Rectal smooth muscle tissue (tissue), 1 donor: ENCODE data around the gene TPRG1L.

Source experiments
- H3K27ac ChIP-seq: one replicate; pipeline ENCODE4 v1.7.0; 2013; ENCODE audit warnings: low read depth, low read length, inconsistent platforms
- H3K27me3 ChIP-seq: one replicate; pipeline ENCODE4 v1.7.0; 2013; ENCODE audit warnings: low read length; ENCODE audit not compliant: control insufficient read depth, insufficient read depth
- H3K36me3 ChIP-seq: one replicate; pipeline ENCODE4 v1.7.0; 2013; ENCODE audit warnings: low read length; ENCODE audit not compliant: control insufficient read depth, insufficient read depth
- H3K4me1 ChIP-seq: one replicate; pipeline ENCODE4 v1.7.0; 2013; ENCODE audit warnings: low read length; ENCODE audit not compliant: control insufficient read depth, insufficient read depth
- H3K4me3 ChIP-seq: one replicate; pipeline ENCODE4 v1.7.0; 2013; ENCODE audit warnings: low read length
- H3K9ac ChIP-seq: one replicate; pipeline ENCODE4 v1.7.0; 2013; ENCODE audit warnings: low read length

Gene TPRG1L

GRCh38 chr1:3604997-3605823 is 19.6 kb upstream of the TPRG1L start:
- Histone ChIP-seq H3K4me3 (no peak overlapping the region), H3K9ac (no peak overlapping the region), H3K36me3 (no peaks in the 10 kb centered on the region), H3K4me1 (no peaks in the 10 kb centered on the region), H3K27ac (no peak overlapping the region), H3K27me3 (peaks cover 15% of the 10 kb centered on the region)

- no peak overlapping the region for H3K27ac ChIP-seq
- H3K4me1 ChIP-seq, result peaks cover 2% of the 10 kb centered on the region
- no peak overlapping the region for H3K4me3 ChIP-seq
- H3K9ac ChIP-seq, result no peak overlapping the region
- H3K36me3 ChIP-seq, result no peaks in the 10 kb centered on the region
- peaks cover 24% of the 10 kb centered on the region for H3K27me3 ChIP-seq
Measured at GRCh38 chr1:3606779-3607702, 17.8 kb upstream of the TPRG1L start.

- peaks cover 2% of the 10 kb centered on the region for H3K4me1 ChIP-seq
- no peak overlapping the region for H3K4me3 ChIP-seq
- H3K27me3 ChIP-seq, result peaks cover 30% of the 10 kb centered on the region
- H3K36me3 ChIP-seq, result no peaks in the 10 kb centered on the region
- H3K9ac ChIP-seq, result no peak overlapping the region
- H3K27ac ChIP-seq, result no peak overlapping the region
Measured at GRCh38 chr1:3607703-3608065, 17.1 kb upstream of the TPRG1L start.

- H3K4me1 ChIP-seq, result peaks cover 2% of the 10 kb centered on the region
- no peaks in the 10 kb centered on the region for H3K36me3 ChIP-seq
- no peak overlapping the region for H3K4me3 ChIP-seq
- no peak overlapping the region for H3K9ac ChIP-seq
- peaks cover 30% of the 10 kb centered on the region for H3K27me3 ChIP-seq
- H3K27ac ChIP-seq, result no peak overlapping the region
Measured at GRCh38 chr1:3608154-3608553, 16.7 kb upstream of the TPRG1L start.

- H3K27me3 ChIP-seq, result peaks cover 30% of the 10 kb centered on the region
- no peak overlapping the region for H3K4me3 ChIP-seq
- no peak overlapping the region for H3K9ac ChIP-seq
- peaks cover 2% of the 10 kb centered on the region for H3K4me1 ChIP-seq
- no peak overlapping the region for H3K27ac ChIP-seq
- no peaks in the 10 kb centered on the region for H3K36me3 ChIP-seq
Measured at GRCh38 chr1:3609016-3609768, 15.6 kb upstream of the TPRG1L start.

- peaks cover 30% of the 10 kb centered on the region for H3K27me3 ChIP-seq
- H3K4me1 ChIP-seq, result peaks cover 2% of the 10 kb centered on the region
- H3K4me3 ChIP-seq, result no peak overlapping the region
Measured at GRCh38 chr1:3609769-3610526, 14.9 kb upstream of the TPRG1L start.

GRCh38 chr1:3610527-3611169 is 14.2 kb upstream of the TPRG1L start:
- Histone ChIP-seq H3K27ac (no peak overlapping the region), H3K36me3 (no peaks in the 10 kb centered on the region), H3K27me3 (peaks cover 30% of the 10 kb centered on the region), H3K4me3 (peak overlapping the region; percentile 48), H3K4me1 (peaks cover 2% of the 10 kb centered on the region), H3K9ac (no peak overlapping the region)

More at GRCh38 chr1:3609769-3610526, 14.9 kb upstream of the TPRG1L start:
- Histone ChIP-seq H3K36me3 (no peaks in the 10 kb centered on the region), H3K9ac (no peak overlapping the region), H3K27ac (no peak overlapping the region)

GRCh38 chr1:3611170-3612019 is 13.4 kb upstream of the TPRG1L start, which contains the start of gene MEGF6:
TSS of gene MEGF6 (minus strand) at chr1:3611508. CDS start at chr1:3611268, 240 bp downstream.
- peaks cover 2% of the 10 kb centered on the region for H3K4me1 ChIP-seq
- no peaks in the 10 kb centered on the region for H3K36me3 ChIP-seq
- peak within 1 kb of the TSS; percentile 48 for H3K4me3 ChIP-seq
- H3K27me3 ChIP-seq, result peaks cover 30% of the 10 kb centered on the region
- no peak within 1 kb of the TSS for H3K27ac ChIP-seq
- no peak within 1 kb of the TSS for H3K9ac ChIP-seq

GRCh38 chr1:3612123-3612522 is 12.7 kb upstream of the TPRG1L start:
- H3K36me3 ChIP-seq, result no peaks in the 10 kb centered on the region
- H3K27me3 ChIP-seq, result peaks cover 28% of the 10 kb centered on the region
- H3K4me1 ChIP-seq, result peaks cover 2% of the 10 kb centered on the region
- H3K27ac ChIP-seq, result no peak overlapping the region
- no peak overlapping the region for H3K9ac ChIP-seq
- peak overlapping the region; percentile 36 for H3K4me3 ChIP-seq

- Histone ChIP-seq H3K9ac (no peak overlapping the region), H3K27ac (no peak overlapping the region), H3K4me3 (no peak overlapping the region), H3K27me3 (peaks cover 14% of the 10 kb centered on the region), H3K36me3 (no peaks in the 10 kb centered on the region), H3K4me1 (peaks cover 4% of the 10 kb centered on the region)
Measured at GRCh38 chr1:3614755-3615742, 9.8 kb upstream of the TPRG1L start.
